GM19468 (cell line): ENCODE measurements around the gene MOV10.
"Not testable (repeated sequence)": the region's sequence is repeated elsewhere in the genome, so short reads cannot be mapped to it uniquely, and the experiment has no call there.

Experiments used
- ATAC-seq: cut with Tn5 transposase; IDR thresholded peaks from one replicate; pipeline ENCODE4 v1.9.1; 2021; ENCODE audit warnings: mild to moderate bottlenecking, moderate library complexity, moderate number of reproducible peaks; ENCODE audit not compliant: unreplicated experiment; ENCODE audit errors: extremely low read depth

The MOV10 gene

DNA sequence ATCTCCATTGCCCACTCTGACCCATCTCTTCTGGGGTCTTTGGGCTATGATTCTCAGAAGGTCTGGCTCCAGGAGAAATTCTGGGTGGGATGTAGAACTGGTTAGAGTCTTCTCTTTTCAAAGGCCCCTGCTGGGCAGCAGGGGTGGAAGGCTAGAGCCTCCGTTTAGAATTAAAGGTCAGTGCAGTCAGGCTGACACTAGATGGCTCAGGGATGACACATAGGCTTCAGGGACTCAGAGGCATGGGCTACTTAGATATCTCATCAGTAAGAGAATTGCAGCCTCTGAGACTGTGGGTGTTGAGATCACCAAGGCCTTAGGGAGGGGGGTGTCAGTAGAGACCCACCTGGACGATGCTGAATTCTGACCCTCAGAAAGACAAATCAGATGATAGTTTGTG is 53.3 kb downstream of the MOV10 start:
- ATAC-seq: no peak

DNA sequence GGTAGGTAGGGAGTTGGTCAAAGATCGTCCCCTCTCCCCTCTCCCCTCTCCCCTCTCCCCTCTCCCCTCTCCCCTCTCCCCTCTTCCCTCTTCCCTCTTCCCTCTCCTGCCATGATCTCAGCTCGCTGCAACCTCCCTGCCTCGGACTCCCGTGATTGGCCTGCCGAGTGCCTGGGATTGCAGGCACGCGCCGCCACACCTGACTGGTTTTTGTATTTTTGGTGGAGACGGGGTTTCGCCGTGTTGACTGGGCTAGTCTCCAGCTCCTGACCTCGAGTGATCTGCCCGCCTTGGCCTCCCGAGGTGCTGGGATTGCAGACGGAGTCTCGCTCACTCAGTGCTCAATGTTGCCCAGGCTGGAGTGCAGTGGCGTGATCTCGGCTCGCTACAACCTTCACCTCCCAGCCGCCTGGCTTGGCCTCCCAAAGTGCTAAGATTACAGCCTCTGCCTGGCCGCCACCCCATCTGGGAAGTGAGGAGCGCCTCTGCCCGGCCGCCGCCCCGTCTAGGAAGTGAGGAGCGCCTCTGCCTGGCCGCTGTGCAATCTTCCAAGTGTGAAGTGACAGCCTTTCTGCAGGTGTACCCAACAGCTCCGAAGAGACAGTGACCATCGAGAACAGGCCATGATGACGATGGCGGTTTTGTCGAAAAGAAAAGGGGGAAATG is 54.0 kb downstream of the MOV10 start:
- not testable (repeated sequence) for ATAC-seq

DNA sequence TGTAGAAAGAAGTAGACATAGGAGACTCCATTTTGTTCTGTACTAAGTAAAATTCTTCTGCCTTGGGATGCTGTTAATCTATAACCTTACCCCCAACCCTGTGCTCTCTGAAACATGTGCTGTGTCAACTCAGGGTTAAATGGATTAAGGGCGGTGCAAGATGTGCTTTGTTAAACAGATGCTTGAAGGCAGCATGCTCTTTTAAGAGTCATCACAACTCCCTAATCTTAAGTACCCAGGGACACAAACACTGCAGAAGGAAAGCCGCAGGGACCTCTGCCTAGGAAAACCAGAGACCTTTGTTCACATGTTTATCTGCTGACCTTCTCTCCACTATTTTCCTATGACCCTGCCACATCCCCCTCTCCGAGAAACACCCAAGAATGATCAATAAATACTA is 54.6 kb downstream of the MOV10 start:
- ATAC-seq: not testable (repeated sequence)

GRCh38 chr1:112729909-112730308 is 55.5 kb downstream of the MOV10 start:
- no peak for ATAC-seq

- ATAC-seq: no peak
Observed at GRCh38 chr1:112731451-112731850, 57.0 kb downstream of the MOV10 start.

DNA sequence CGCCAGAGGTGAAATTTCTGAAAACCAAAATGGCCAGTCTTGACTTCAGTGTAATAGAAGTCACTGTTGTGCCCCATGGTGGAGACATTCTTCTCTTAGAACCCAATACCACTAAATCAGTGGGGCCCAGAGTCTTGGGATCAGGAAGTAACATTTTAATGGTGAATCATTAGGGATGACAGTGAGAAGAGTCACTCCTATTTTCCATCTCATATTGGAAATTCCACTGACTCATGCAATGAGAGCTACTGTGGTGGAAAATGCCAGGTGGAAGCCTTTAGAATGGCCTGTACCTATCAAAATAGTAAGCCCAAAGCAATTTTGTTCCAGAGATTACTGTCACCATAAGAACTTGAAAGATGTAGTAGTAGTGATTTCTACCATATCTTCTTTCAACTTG is 61.3 kb downstream of the MOV10 start:
- no peak for ATAC-seq

DNA sequence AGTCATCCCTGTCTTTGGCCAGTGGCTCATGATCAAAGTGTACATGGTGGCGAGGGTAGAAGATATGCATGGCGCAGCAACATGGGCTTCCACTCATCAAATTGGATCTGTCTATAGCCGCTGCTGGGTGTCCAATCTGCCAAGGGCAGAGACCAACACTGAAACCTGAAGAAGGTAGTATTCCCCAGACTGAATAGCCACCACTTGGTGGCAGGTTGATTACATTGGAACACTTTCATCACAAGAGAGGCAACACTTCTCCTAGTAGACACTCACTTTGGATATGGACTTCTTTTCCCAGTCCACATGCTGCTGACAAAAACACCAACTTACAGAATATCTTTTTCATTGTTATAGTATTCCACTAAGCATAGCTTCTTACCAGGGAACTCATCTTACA is 63.1 kb downstream of the MOV10 start:
- ATAC-seq: no peak

GRCh38 chr1:112743174-112744008 is 68.9 kb downstream of the MOV10 start:
- ATAC-seq: no peak

DNA sequence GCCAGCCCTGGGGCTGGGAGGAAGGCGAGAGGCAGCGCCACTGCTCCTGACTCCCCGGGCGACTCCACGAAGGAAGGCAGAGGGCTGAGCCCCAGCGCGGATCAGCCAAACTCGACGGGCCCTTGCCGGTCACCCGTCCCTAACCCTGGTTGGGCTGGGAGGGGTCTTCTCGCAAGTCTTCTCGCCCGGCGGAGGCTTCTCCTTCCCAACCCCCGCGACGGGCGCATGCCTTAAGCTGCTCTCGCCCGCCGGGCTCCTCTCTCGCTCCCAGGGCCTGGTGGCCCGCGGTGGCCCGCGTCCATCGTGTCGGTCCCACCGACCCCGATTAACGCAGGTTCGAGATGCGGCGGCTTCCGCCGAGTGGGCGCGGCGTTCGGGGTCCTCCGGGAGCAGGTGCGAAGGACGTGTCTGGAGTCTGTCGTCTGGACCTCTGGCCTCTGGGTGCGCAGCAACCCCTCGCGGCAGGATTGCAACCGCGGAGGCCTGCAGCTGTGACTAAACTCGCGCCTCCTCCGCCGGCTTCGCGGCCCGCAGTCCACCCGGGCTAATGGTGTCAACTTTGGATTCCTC is 69.6 kb downstream of the MOV10 start:
- ATAC-seq: no peak

DNA sequence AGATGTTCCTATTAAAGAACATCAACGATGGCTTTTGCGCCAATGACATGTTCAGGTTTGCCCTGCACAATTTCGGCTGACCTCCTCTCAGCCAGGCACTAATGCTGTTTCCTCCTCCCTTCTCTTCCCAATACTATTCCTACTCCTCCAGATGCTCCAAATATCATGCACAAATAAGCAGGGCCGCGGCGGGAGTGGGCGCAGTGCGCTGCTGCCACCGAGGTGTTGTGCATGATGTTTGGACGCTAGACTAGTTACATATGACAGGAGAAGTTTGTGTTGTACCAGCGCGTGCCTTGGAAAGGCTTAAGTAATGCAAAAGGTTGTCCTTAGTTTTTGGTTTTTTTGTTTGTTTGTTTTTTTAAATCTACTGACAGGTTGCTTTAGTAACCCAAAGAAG is 73.9 kb downstream of the MOV10 start:
- ATAC-seq: no peak
